H1 (cell line): ENCODE results near the gene PROSER2. TPM values are rescaled to one million over a fixed set of nuclear protein-coding genes. Genes with fewer than 3 reads are reported as not detected.
A peak's percentile ranks its signal among the peaks of the same experiment; 100 is the strongest.

Source experiments
- CTCF ChIA-PET: fragments of 300-600 bp; sonication (Branson Sonifier 250); formaldehyde crosslinking; loops from one replicate; lab custom pipeline; 2021; ENCODE audit not compliant: partially characterized antibody; lab: Charles Lee
- POLR2A ChIA-PET: fragments of 300-600 bp; sonication (Branson Sonifier 250); formaldehyde crosslinking; loops from one replicate; lab custom pipeline; 2021; ENCODE audit warnings: inconsistent platforms; ENCODE audit not compliant: partially characterized antibody; lab: Charles Lee
- DNase-seq, 2 experiments: peaks; one replicate each; pipeline versions ENCODE4 v3.0.0 to v3.0.0-alpha.2; 2010 to 2022; ENCODE audit warnings: low spot score in 2 of 2, low read depth in 1 of 2, mixed read lengths in 1 of 2
- FAIRE-seq: peaks from 2 replicates; lab custom pipeline; 2011; peaks lifted over from hg19 to GRCh38; lab: Jason Lieb, UNC
- H2AFZ ChIP-seq: 2 replicates; pipeline ENCODE4 v1.8.1; 2012; ENCODE audit warnings: low read length, inconsistent platforms
- H2AK5ac ChIP-seq: 2 replicates; pipeline ENCODE4 v1.6.1; 2013; ENCODE audit warnings: low read depth, low read length
- H2BK120ac ChIP-seq: replicated peaks from 2 replicates; pipeline ENCODE3; 2013; ENCODE audit warnings: low read depth, low read length, inconsistent platforms
- H2BK12ac ChIP-seq: 2 replicates; pipeline ENCODE4 v1.6.1; 2013; ENCODE audit warnings: low read depth, low read length
- H2BK15ac ChIP-seq: 2 replicates; pipeline ENCODE4 v1.6.1; 2013; ENCODE audit warnings: low read length
- H2BK20ac ChIP-seq: 2 replicates; pipeline ENCODE4 v1.6.1; 2013; ENCODE audit warnings: low read length
- H2BK5ac ChIP-seq: 2 replicates; pipeline ENCODE4 v1.6.1; 2013; ENCODE audit warnings: low read depth, low read length
- H3K14ac ChIP-seq: 2 replicates; pipeline ENCODE4 v1.6.1; 2013; ENCODE audit warnings: inconsistent platforms; ENCODE audit not compliant: insufficient read length
- H3K18ac ChIP-seq: 2 replicates; pipeline ENCODE4 v1.6.1; 2013; ENCODE audit warnings: low read length; ENCODE audit errors: extremely low read depth
- H3K23ac ChIP-seq: 2 replicates; pipeline ENCODE4 v1.6.1; 2013; ENCODE audit warnings: inconsistent platforms; ENCODE audit not compliant: insufficient read length
- H3K23me2 ChIP-seq: 2 replicates; pipeline ENCODE4 v1.6.1; 2013; ENCODE audit warnings: low read depth, low read length
- H3K27ac ChIP-seq: 2 replicates; pipeline ENCODE4 v1.6.1; 2011; ENCODE audit warnings: low read depth, low read length, inconsistent platforms
- H3K27me3 ChIP-seq, 4 experiments: replicated peaks in 1 of 4; 1 replicate in 1 of 4; 2 replicates in 3 of 4; pipeline versions ENCODE4 v1.6.1 to v1.8.1; 2011 to 2013; ENCODE audit warnings: low read length in 3 of 4, mild to moderate bottlenecking in 3 of 4, inconsistent platforms in 2 of 4, mixed read lengths in 2 of 4, moderate library complexity in 1 of 4; ENCODE audit not compliant: control insufficient read depth in 3 of 4, insufficient read depth in 3 of 4; ENCODE audit errors: extremely low read depth in 1 of 4
- H3K36me3 ChIP-seq, 4 experiments: 2 replicates each; pipeline versions ENCODE4 v1.6.1 to v1.8.1; 2011 to 2013; ENCODE audit warnings: mild to moderate bottlenecking in 4 of 4, low read length in 3 of 4, moderate library complexity in 2 of 4, control low read depth in 1 of 4, inconsistent platforms in 1 of 4; ENCODE audit not compliant: insufficient read depth in 4 of 4, control insufficient read depth in 2 of 4
- H3K4ac ChIP-seq: replicated peaks from 2 replicates; pipeline ENCODE3; 2013; ENCODE audit warnings: low read length, low read depth, mixed read lengths, inconsistent platforms; ENCODE audit not compliant: insufficient read length
- H3K4me1 ChIP-seq, 4 experiments: replicated peaks in 1 of 4; 1 replicate in 1 of 4; 2 replicates in 3 of 4; pipeline versions ENCODE4 v1.6.1 to v1.8.1; 2011 to 2013; ENCODE audit warnings: low read length in 3 of 4, inconsistent platforms in 2 of 4, mixed read lengths in 1 of 4; ENCODE audit not compliant: insufficient read depth in 4 of 4, control insufficient read depth in 3 of 4
- H3K4me2 ChIP-seq, 2 experiments: 2 replicates each; pipeline versions ENCODE4 v1.6.1 to v1.8.1; 2011 to 2013; ENCODE audit warnings: low read depth in 2 of 2, low read length in 2 of 2, control low read depth in 1 of 2, inconsistent platforms in 1 of 2, mild to moderate bottlenecking in 1 of 2; ENCODE audit not compliant: insufficient read depth in 1 of 2
- H3K4me3 ChIP-seq, 4 experiments: fragments of 200-600, 300-600 bp in 1 of 4; sonication (generic), shearing (Covaris generic), sonication (Bioruptor Twin) in 1 of 4; 2 replicates each; pipeline versions ENCODE4 v1.5.1 to v1.8.1; 2011 to 2016; ENCODE audit warnings: low read length in 4 of 4, low read depth in 3 of 4, control low read depth in 2 of 4, inconsistent platforms in 2 of 4, mild to moderate bottlenecking in 2 of 4, mixed read lengths in 1 of 4, moderate library complexity in 1 of 4; ENCODE audit not compliant: insufficient read depth in 2 of 4; ENCODE audit errors: extremely low read depth in 1 of 4
- H3K56ac ChIP-seq: replicated peaks from 2 replicates; pipeline ENCODE3; 2013; ENCODE audit warnings: low read depth, mild to moderate bottlenecking, mixed read lengths, low read length, inconsistent platforms; ENCODE audit not compliant: insufficient read length
- H3K79me1 ChIP-seq: 2 replicates; pipeline ENCODE4 v1.6.1; 2013; ENCODE audit warnings: low read depth, low read length, control low read depth
- H3K79me2 ChIP-seq, 2 experiments: 2 replicates each; pipeline versions ENCODE4 v1.6.1 to v1.8.1; 2012 to 2013; ENCODE audit warnings: low read length in 2 of 2, mild to moderate bottlenecking in 2 of 2, inconsistent platforms in 1 of 2; ENCODE audit not compliant: insufficient read depth in 2 of 2, control insufficient read depth in 1 of 2
- H3K9ac ChIP-seq, 4 experiments: replicated peaks in 1 of 4; 1 replicate in 1 of 4; 2 replicates in 3 of 4; pipeline versions ENCODE4 v1.6.1 to v1.8.1; 2011 to 2013; ENCODE audit warnings: low read depth in 3 of 4, low read length in 3 of 4, control low read depth in 2 of 4, mild to moderate bottlenecking in 2 of 4, moderate library complexity in 2 of 4, inconsistent platforms in 1 of 4; ENCODE audit errors: extremely low read depth in 1 of 4
- H3K9me3 ChIP-seq, 2 experiments: 2 replicates each; pipeline versions ENCODE4 v1.6.1 to v1.8.1; 2012 to 2013; ENCODE audit warnings: mild to moderate bottlenecking in 2 of 2, moderate library complexity in 2 of 2, control low read depth in 1 of 2, inconsistent platforms in 1 of 2, low read depth in 1 of 2, low read length in 1 of 2, mixed read lengths in 1 of 2; ENCODE audit not compliant: insufficient read depth in 2 of 2
- H4K20me1 ChIP-seq, 2 experiments: replicated peaks in 1 of 2; 2 replicates each; pipeline versions ENCODE3 to v1.8.1; 2011 to 2013; ENCODE audit warnings: inconsistent platforms in 2 of 2, low read length in 2 of 2, mild to moderate bottlenecking in 1 of 2; ENCODE audit not compliant: insufficient read depth in 2 of 2, control insufficient read depth in 1 of 2
- H4K5ac ChIP-seq: 2 replicates; pipeline ENCODE4 v1.6.1; 2013; ENCODE audit warnings: low read length, low read depth, mixed read lengths, inconsistent platforms; ENCODE audit not compliant: insufficient read length
- H4K8ac ChIP-seq: 2 replicates; pipeline ENCODE4 v1.8.0; 2013; ENCODE audit warnings: mild to moderate bottlenecking, moderate library complexity, low read length, inconsistent platforms; ENCODE audit not compliant: insufficient read depth; ENCODE audit errors: extremely low read depth
- H4K91ac ChIP-seq: replicated peaks from 2 replicates; pipeline ENCODE3; 2013; ENCODE audit warnings: low read length, mixed read lengths, inconsistent platforms; ENCODE audit not compliant: insufficient read length
- BCL11A ChIP-seq, 2 experiments: IDR thresholded peaks; one replicate each; pipeline ENCODE4 v1.6.1; 2011; ENCODE audit warnings: low read depth in 2 of 2, low read length in 2 of 2, mild to moderate bottlenecking in 2 of 2
- CEBPB ChIP-seq: IDR thresholded peaks from 2 replicates; pipeline ENCODE4 v1.6.1; 2012; ENCODE audit warnings: low read depth, low read length
- CHD1 ChIP-seq: IDR thresholded peaks from 2 replicates; pipeline ENCODE4 v1.6.1; 2012; ENCODE audit warnings: low read depth, low read length, improper control_type of control experiment
- CREB1 ChIP-seq: IDR thresholded peaks from 2 replicates; pipeline ENCODE4 v1.6.1; 2012; ENCODE audit warnings: inconsistent platforms
- CTCF ChIP-seq, 3 experiments: IDR thresholded peaks; 1 replicate in 2 of 3; 2 replicates in 1 of 3; pipeline versions ENCODE4 v1.5.1 to v1.6.1; 2011; ENCODE audit warnings: low read length in 3 of 3, mild to moderate bottlenecking in 3 of 3, inconsistent platforms in 2 of 3, low read depth in 1 of 3, moderate library complexity in 1 of 3; ENCODE audit not compliant: insufficient read depth in 1 of 3; ENCODE audit errors: control extremely low read depth in 1 of 3
- KDM1A ChIP-seq: fragments of 200-600, 300-600 bp; sonication (generic); IDR thresholded peaks from 2 replicates; pipeline ENCODE4 v1.7.1; 2016; ENCODE audit warnings: mild to moderate bottlenecking, low read length, borderline replicate concordance
- MAX ChIP-seq: IDR thresholded peaks from 2 replicates; pipeline ENCODE4 v1.6.1; 2012; ENCODE audit warnings: inconsistent platforms
- NANOG ChIP-seq: IDR thresholded peaks from 2 replicates; pipeline ENCODE4 v1.6.1; 2011; ENCODE audit warnings: low read length, low read depth, mild to moderate bottlenecking, inconsistent platforms; ENCODE audit not compliant: insufficient read depth, poor library complexity, severe bottlenecking
- POLR2AphosphoS5 ChIP-seq: IDR thresholded peaks from 2 replicates; pipeline ENCODE4 v1.6.1; 2011; ENCODE audit warnings: low read depth, low read length
- SIN3A ChIP-seq, 2 experiments: IDR thresholded peaks in 1 of 2; conservative IDR thresholded peaks in 1 of 2; 2 replicates each; pipeline ENCODE4 v1.6.1; 2011 to 2012; ENCODE audit warnings: low read length in 2 of 2, improper control_type of control experiment in 1 of 2, low read depth in 1 of 2, mild to moderate bottlenecking in 1 of 2
- TCF12 ChIP-seq: IDR thresholded peaks from 2 replicates; pipeline ENCODE4 v1.6.1; 2011; ENCODE audit warnings: low read depth, mild to moderate bottlenecking, low read length
- WGBS, 2 experiments: shearing (Covaris generic) in 1 of 2; methylation state at CpG; one replicate each; pipeline versions ENCODE4 v1.1.6 to v1.1.7; 2013 to 2015; ENCODE audit warnings: low lambda C conversion rate in 2 of 2, mixed read lengths in 2 of 2, inconsistent platforms in 1 of 2, low coverage in 1 of 2, missing lambda C conversion rate in 1 of 2; ENCODE audit not compliant: insufficient replicate concordance in 2 of 2, insufficient coverage in 1 of 2, insufficient read length in 1 of 2; ENCODE audit errors: extremely low coverage in 1 of 2, missing lambda C conversion rate in 1 of 2; 5-methylcytosine and 5-hydroxymethylcytosine counted together
- polyA plus RNA-seq, 7 experiments: library from polyadenylated mRNA; depleted of rRNA in 3 of 7; stranded (reverse) in 5 of 7; unstranded in 2 of 7; fragments of >200 nt in 5 of 7; fragments of 200-250 nt in 2 of 7; gene quantifications; 1 replicate in 5 of 7; 2 replicates in 1 of 7; 4 replicates in 1 of 7; pipeline versions ENCODE4 v1.2.1 to v1.2.3, GENCODE V29; 2011 to 2013; ENCODE audit warnings: missing spikeins in 2 of 7, mixed read lengths in 2 of 7
- total RNA-seq: library from RNA; stranded (reverse); fragmentation: NEBNext Ultra II Directional; extraction: Animal tissue kit (Norgen Biotek cat#: 25700); gene quantifications from 2 replicates; pipeline ENCODE4 v1.2.1, GENCODE V29; 2021

The PROSER2 gene
- total and polyA plus RNA-seq, 2 of the 8 experiments (the other 6 are each of a cell fraction or from before 2014, with no cell fraction given) = 3.9 to 13.7 TPM

- no peak overlapping the region for H3K4ac ChIP-seq
- no peak overlapping the region for H2AFZ ChIP-seq
- no peaks in the 10 kb centered on the region for H3K79me2 ChIP-seq
- H3K23ac ChIP-seq = no peak overlapping the region
- H3K27me3 ChIP-seq = no peaks in the 10 kb centered on the region
- H4K5ac ChIP-seq = no peak overlapping the region
- no peak overlapping the region for H3K4me3 ChIP-seq
- no peak overlapping the region for H2BK120ac ChIP-seq
- peaks cover 5 to 22% (median 15%) of the 10 kb centered on the region in 4 experiments for H3K4me1 ChIP-seq
- FAIRE-seq = no peak
- peak overlapping the region in 1 of 2 experiments; percentile 62; a peak in 1 of 4 replicates for H3K4me2 ChIP-seq
- no peak overlapping the region for H2BK5ac ChIP-seq
- H3K36me3 ChIP-seq = no peaks in the 10 kb centered on the region; a peak in 1 of 8 replicates
- no peaks in the 10 kb centered on the region for H3K23me2 ChIP-seq
- no peak overlapping the region for H2BK15ac ChIP-seq
- H3K18ac ChIP-seq = no peak overlapping the region
- no peaks in the 10 kb centered on the region for H3K79me1 ChIP-seq
- no peak overlapping the region for H3K27ac ChIP-seq
- H3K56ac ChIP-seq = no peak overlapping the region
- H3K9me3 ChIP-seq = no peaks in the 10 kb centered on the region
- ChIA-PET CTCF (interaction anchor here (0.7 kb wide), 1 partner anchor 44 kb away, joined by 3 read pairs; no protein-coding TSS in a partner anchor), POLR2A (interaction anchor here (0.5 kb wide), 1 partner anchor 89 kb away, joined by 3 read pairs; no protein-coding TSS in a partner anchor)
- H4K91ac ChIP-seq = no peak overlapping the region
- H3K9ac ChIP-seq = no peak overlapping the region
- no peaks in the 10 kb centered on the region for H4K20me1 ChIP-seq
- 92% methylated on average over 7 of the region's 7 CpGs; no CpG with 5 or more reads in 1 of the 2 experiments for WGBS, 2 experiments
- no peak overlapping the region for H4K8ac ChIP-seq
- H2BK20ac ChIP-seq = no peak overlapping the region
- no peak overlapping the region for H3K14ac ChIP-seq
- DNase-seq = no peak
- H2BK12ac ChIP-seq = no peak overlapping the region
- H2AK5ac ChIP-seq = no peak overlapping the region
- TF ChIP-seq CTCF (IDR thresholded peaks at IDR 0.05; ENCODE audit: control extremely low read depth in 1 of 3, insufficient read depth in 1 of 3, low read depth in 1 of 3, low read length in 3 of 3) = no peak
- no peak for TF ChIP-seq CREB1
- TF ChIP-seq MAX = no peak
- TF ChIP-seq KDM1A = no peak
- TF ChIP-seq NANOG = no peak
- no peak for TF ChIP-seq TCF12
- TF ChIP-seq CHD1 = no peak
- TF ChIP-seq SIN3A (conservative IDR thresholded peaks at IDR 0.05 in 1 of 2, IDR thresholded peaks at IDR 0.05 in 1 of 2; ENCODE audit: low read depth in 1 of 2, low read length in 2 of 2) = no peak
- no peak for TF ChIP-seq BCL11A (IDR thresholded peaks at IDR 0.05; ENCODE audit: low read depth in 2 of 2, low read length in 2 of 2)
- TF ChIP-seq POLR2AphosphoS5 = no peak
- TF ChIP-seq CEBPB = no peak
Measured at GRCh38 chr10:11870900-11871400, 47.8 kb downstream of the PROSER2 start.
